ENCODE results near the gene PRMT1.
"Not testable (repeated sequence)": the region's sequence is repeated elsewhere in the genome, so short reads cannot be mapped to it uniquely, and the experiment has no call there.

PRMT1 gene

GRCh38 chr19:49677231-49677900 is at the start of gene PRMT1:
Gene PRMT1, plus strand, starts transcription at chr19:49677271. Its CDS starts 10 bp downstream, at chr19:49677281.
- DNase-seq, result peak; percentile 85

- DNase-seq, result no peak
Observed at GRCh38 chr19:49629659-49630058, 47.4 kb upstream of the PRMT1 start.

GRCh38 chr19:49631014-49631588 is 46.0 kb upstream of the PRMT1 start:
- DNase-seq, result no peak

- DNase-seq, result no peak
Observed at GRCh38 chr19:49631610-49632192, 45.4 kb upstream of the PRMT1 start.

GRCh38 chr19:49632576-49632975 is 44.5 kb upstream of the PRMT1 start:
- DNase-seq, result no peak

GRCh38 chr19:49633273-49633672 is 43.8 kb upstream of the PRMT1 start:
- not testable (repeated sequence) for DNase-seq

GRCh38 chr19:49635530-49636232 is 41.4 kb upstream of the PRMT1 start:
- no peak for DNase-seq

GRCh38 chr19:49636233-49636932 is 40.7 kb upstream of the PRMT1 start:
- no peak for DNase-seq

GRCh38 chr19:49637821-49638738 is 39.0 kb upstream of the PRMT1 start:
- DNase-seq, result no peak

GRCh38 chr19:49639401-49640112 is 37.5 kb upstream of the PRMT1 start:
- DNase-seq, result no peak

GRCh38 chr19:49640113-49640898 is 36.8 kb upstream of the PRMT1 start, which contains the start of gene RRAS:
Gene RRAS, minus strand, starts transcription at chr19:49640143. Its CDS starts 45 bp downstream, at chr19:49640098.
- peak; percentile 100 for DNase-seq

- peak; percentile 100 for DNase-seq
Observed at GRCh38 chr19:49641688-49642491, 35.2 kb upstream of the PRMT1 start, which contains the start of gene SCAF1. Gene SCAF1, plus strand, starts transcription at chr19:49642209. Its CDS starts 2,818 bp downstream, at chr19:49645027.

GRCh38 chr19:49642492-49643035 is 34.5 kb upstream of the PRMT1 start:
- no peak for DNase-seq

GRCh38 chr19:49643466-49643865 is 33.6 kb upstream of the PRMT1 start:
- no peak for DNase-seq

- DNase-seq, result no peak
Observed at GRCh38 chr19:49645592-49645991, 31.5 kb upstream of the PRMT1 start.

GRCh38 chr19:49645995-49646394 is 31.1 kb upstream of the PRMT1 start:
- DNase-seq, result no peak

- DNase-seq, result no peak
Observed at GRCh38 chr19:49646586-49646985, 30.5 kb upstream of the PRMT1 start.

- no peak for DNase-seq
Observed at GRCh38 chr19:49651029-49651819, 25.8 kb upstream of the PRMT1 start.

Data from activated effector memory CD4-positive, alpha-beta T cell treated with anti-CD3 and anti-CD28 coated beads, Interleukin-2, amount 50 U/mL, for 16 hours (primary cell).